Putamen (tissue), 1 donor: ENCODE data around the gene HTR6.

ENCODE experiments used
- DNase-seq: peaks from one replicate; pipeline ENCODE4 v3.0.0-alpha.2; 2016; ENCODE audit warnings: low spot score

The HTR6 gene

DNA sequence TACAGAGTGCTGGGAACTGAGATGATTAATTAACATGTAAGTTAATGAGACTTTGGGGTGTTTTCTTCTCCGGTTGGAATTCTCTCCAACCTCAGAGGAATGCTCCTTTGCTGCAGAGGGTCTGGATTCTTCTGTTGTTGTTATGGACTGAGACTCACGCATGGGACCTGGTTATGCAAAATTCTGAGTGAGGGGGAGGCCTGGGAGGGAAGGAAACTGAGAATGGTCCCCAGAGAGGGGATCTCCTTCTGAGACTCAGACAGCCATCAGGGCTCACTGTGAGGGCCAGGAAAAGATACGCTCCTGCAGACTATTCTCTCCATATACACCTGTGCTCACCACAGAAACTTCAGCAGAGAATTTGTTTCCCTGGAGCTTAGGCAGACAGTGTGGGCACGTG lies 56.3 kb downstream of the HTR6 start:
- no peak for DNase-seq

DNA sequence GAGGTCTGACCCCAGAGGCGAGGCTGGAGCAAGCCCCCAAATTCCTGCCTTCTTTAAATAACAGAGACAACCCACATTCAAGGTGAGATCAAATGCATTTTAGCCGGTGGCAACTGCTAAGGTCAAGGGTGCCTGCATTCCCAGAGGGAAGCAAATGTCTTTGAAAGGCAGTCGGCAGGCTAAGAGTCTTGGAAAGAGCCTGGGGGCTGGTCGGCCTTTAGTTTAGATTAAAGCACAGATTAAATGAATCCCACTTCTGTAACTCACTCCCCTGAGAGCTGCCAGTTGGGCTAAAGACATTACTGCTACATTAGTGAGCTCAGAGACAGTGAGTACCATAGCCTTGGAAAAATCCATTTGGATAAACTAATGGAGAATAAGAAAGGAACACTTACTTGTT lies 59.2 kb downstream of the HTR6 start:
- DNase-seq = no peak

DNA sequence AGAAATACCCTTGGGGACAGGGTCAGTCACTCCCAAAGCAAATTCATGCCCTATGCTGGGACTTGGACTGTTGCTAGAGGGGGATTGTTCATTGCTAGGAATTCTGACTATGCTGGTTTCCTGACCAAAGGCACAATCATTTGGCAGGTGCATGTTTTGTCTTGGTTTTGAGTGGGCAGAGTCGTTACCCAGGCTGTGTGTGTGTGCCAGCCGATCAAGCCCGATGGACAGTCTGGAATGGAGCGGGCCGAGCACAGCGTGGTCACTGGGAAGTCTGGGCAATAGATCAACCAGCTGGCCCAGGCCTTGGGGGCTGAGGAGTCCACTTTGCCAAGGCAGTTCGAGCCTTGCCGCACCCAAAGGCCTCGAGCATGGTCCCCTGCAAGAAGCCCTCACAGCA lies 60.9 kb downstream of the HTR6 start:
- DNase-seq = no peak

DNA sequence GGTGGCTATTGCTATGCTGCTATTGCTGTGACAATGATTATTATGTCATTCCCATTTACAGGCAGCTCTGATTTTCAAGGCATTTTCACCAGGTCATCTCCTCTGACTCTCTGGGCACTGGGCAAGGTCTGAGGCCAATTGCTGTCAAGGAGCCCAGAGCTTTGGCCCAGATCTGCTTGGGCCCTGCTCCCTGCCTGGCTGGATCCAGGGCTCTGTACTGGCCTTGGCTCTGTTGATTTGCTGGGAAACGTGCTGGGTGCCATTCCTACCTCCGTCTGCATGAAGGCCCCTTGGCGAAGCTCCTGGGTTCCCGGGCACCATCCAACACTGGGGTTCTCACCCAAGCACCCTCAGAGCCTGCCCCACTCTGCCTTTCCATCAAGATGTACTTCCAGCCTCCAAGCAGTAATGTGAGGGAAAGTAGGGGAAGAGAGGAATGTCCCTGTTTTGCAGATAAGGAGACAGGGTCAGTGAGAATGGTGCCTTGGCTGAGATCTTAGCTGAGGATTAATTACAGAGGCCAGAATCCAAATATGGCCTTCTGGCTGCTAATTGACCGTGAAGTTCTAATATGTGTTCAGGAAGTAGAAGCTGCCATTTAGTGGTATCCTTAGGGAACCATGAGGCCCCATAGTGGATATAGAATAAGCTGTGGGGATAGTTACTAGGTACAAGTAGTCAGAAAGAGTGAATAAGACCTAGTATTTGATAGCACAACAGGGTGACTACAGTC lies 63.9 kb downstream of the HTR6 start:
- DNase-seq = no peak

DNA sequence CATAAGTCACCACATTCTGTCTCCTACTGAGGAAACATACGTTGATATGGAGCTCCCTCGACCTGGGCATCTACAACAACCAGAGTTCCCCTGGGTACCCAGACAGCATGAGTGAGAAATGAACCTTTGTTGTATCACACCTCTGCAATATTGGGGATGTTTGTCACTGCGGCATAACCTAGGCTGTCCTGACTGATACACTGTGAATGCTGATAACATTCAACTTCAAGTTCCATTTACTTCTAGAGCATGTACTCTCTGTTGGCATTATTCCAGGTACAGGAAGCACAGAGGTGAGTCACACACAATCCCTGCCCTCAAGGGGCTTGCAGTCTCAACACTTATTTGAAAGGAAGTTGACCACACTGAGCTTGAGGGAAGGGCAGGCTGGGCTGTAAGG lies 65.6 kb downstream of the HTR6 start:
- no peak for DNase-seq
